Heart right ventricle (tissue), 16 donors: ENCODE data around the gene TIRAP. TPM values are rescaled to one million over a fixed set of nuclear protein-coding genes. Genes with fewer than 3 reads are reported as not detected.

ENCODE experiments used
- ATAC-seq, 8 donors: fragments of 200-7000 bp; cut with Tn5 transposase; one replicate each; pipeline ENCODE4 v1.9.1; 2020; ENCODE audit warnings: mild to moderate bottlenecking in 8 of 8, moderate library complexity in 8 of 8, moderate number of reproducible peaks in 1 of 8
- DNase-seq, 2 donors: peaks; one replicate each; pipeline ENCODE4 v3.0.0-alpha.2; 2020
- H3K27ac ChIP-seq, 10 donors: fragments of 200-600 bp; sonication (generic) in 2 of 10; one replicate each; pipeline versions ENCODE4 v1.5.0 to v1.8.0; 2020 to 2022; ENCODE audit warnings: mild to moderate bottlenecking in 3 of 10
- H3K27me3 ChIP-seq, 7 donors: fragments of 200-600 bp; one replicate each; pipeline ENCODE4 v1.8.0; 2021 to 2022; ENCODE audit warnings: mild to moderate bottlenecking in 2 of 7
- H3K36me3 ChIP-seq, 9 donors: fragments of 200-600 bp; sonication (generic) in 1 of 9; one replicate each; pipeline versions ENCODE4 v1.5.0 to v1.8.0; 2020 to 2022; ENCODE audit warnings: mild to moderate bottlenecking in 2 of 9
- H3K4me1 ChIP-seq, 9 donors: fragments of 200-600 bp; sonication (generic) in 1 of 9; one replicate each; pipeline versions ENCODE4 v1.5.0 to v1.8.0; 2020 to 2022; ENCODE audit warnings: mild to moderate bottlenecking in 4 of 9
- H3K4me3 ChIP-seq, 10 donors: fragments of 200-600 bp; sonication (generic) in 2 of 10; one replicate each; pipeline versions ENCODE4 v1.5.0 to v1.8.0; 2020 to 2022; ENCODE audit warnings: mild to moderate bottlenecking in 7 of 10, moderate library complexity in 2 of 10
- H3K9me3 ChIP-seq, 11 donors: fragments of 200-600 bp in 10 of 11; sonication (generic) in 2 of 11; one replicate each; pipeline versions ENCODE4 v1.5.0 to v1.8.0; 2013 to 2022; ENCODE audit warnings: mild to moderate bottlenecking in 2 of 11, control low read depth in 1 of 11, moderate library complexity in 1 of 11
- WGBS, 2 donors: extraction: QIAGEN DNeasy Blood & Tissue Kit; methylation state at CpG; one replicate each; pipeline ENCODE4 v1.1.7; 2013; ENCODE audit warnings: inconsistent platforms in 1 of 2; 5-methylcytosine and 5-hydroxymethylcytosine counted together
- intact Hi-C, 10 donors: fragments of 100-400 bp; cut with DNase I; formaldehyde crosslinking; loops; one replicate each; pipeline versions ENCODE4 v1.11.1 to v1.14.2; 2022
- polyA plus RNA-seq, 2 donors: library from polyadenylated mRNA; stranded (reverse); fragments of 200-250 nt; gene quantifications; one replicate each; pipeline ENCODE4 v1.2.3, GENCODE V29; 2013
- total RNA-seq, 10 donors: library from RNA; stranded (reverse); fragmentation: NEBNext Ultra II Directional in 3 of 10; extraction: Animal tissue kit (Norgen Biotek cat#: 25700) in 3 of 10; gene quantifications; one replicate each; pipeline versions ENCODE4 v1.2.1 to v1.2.4, GENCODE V29; 2021 to 2023
- TF ChIP-seq, protein P1 (sequence below), 9 donors: fragments of 200-600 bp; sonication (generic) in 2 of 9; IDR thresholded peaks; one replicate each; pipeline versions ENCODE4 v1.5.0 to v1.8.0; 2021 to 2022; ENCODE audit warnings: antibody characterized with exemption in 9 of 9, mild to moderate bottlenecking in 5 of 9, moderate library complexity in 1 of 9
- donor health status: Arrhythmogenic right ventricular cardiomyopathy.
- donor health status: ischemic (EF 13 %, LVEDD 7.1; RV severe dilation, severe dysfunction).
- donor health status: healthy with polysubstance abuse.
- donor health status: DM: no; HTN: yes; CAD: no.
- donor health status: DM: no; HTN: no; CAD: no.
- donor health status: ischemic (EF 25% LVEDD 6.9; RV normal size, moderate dysfunction).
- donor health status: ischemic (EF 25% LVEDD 5.7; RV mildly dilated, moderate dysfunction).
- donor health status: healthy.
- donor health status: DM: yes; HTN: yes; CAD: no.
- donor health status: Ischemic cardiomyopathy.
- donor health status: ischemic (EF 35%, LVEDD 5.7; RV mildly dilated, moderate dysfunction).
- donor health status: nonischemic (EF 11% LVEDD 7.7; RV severe dilation, severe dysfunction).
- donor health status: DM: yes; HTN: yes; CAD: no.
- donor health status: PGD.
- donor health status: ischemic (EF 29% LVEDD 5.4; RV normal size, mild dysfunction).
- donor health status: nonischemic (EF 23%, LVEDD 6.1; RV moderate dilation, normal function).

The TIRAP gene
- total and polyA plus RNA-seq, 12 donors: 3.1 to 10.1 (median 7.8) TPM

DNA sequence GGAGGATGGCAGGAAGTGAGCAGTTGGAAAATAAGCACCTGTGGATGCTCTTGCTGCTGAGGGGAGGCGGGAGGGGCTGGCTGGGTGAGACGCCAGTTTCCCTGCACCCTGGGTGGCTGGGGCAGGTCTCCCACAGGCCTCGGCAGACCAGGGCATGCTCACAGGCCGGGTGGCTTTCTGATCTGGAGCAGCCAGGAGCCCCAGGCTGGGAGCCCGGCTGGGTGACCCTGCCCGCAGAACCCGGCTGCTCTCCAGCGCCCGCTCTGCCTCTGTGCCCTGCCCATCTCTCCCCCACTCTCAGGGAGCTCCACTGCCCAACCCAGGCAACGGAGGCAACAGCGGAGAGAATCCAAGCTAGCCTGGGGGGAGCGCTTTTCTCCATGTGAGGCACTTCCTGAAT, 45.6 kb downstream of the TIRAP start:
- TF ChIP-seq, protein P1, sequence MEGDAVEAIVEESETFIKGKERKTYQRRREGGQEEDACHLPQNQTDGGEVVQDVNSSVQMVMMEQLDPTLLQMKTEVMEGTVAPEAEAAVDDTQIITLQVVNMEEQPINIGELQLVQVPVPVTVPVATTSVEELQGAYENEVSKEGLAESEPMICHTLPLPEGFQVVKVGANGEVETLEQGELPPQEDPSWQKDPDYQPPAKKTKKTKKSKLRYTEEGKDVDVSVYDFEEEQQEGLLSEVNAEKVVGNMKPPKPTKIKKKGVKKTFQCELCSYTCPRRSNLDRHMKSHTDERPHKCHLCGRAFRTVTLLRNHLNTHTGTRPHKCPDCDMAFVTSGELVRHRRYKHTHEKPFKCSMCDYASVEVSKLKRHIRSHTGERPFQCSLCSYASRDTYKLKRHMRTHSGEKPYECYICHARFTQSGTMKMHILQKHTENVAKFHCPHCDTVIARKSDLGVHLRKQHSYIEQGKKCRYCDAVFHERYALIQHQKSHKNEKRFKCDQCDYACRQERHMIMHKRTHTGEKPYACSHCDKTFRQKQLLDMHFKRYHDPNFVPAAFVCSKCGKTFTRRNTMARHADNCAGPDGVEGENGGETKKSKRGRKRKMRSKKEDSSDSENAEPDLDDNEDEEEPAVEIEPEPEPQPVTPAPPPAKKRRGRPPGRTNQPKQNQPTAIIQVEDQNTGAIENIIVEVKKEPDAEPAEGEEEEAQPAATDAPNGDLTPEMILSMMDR (IDR thresholded peaks at IDR 0.05): no peak
- Histone ChIP-seq H3K27ac (no peak overlapping the region), H3K36me3 (peaks cover 0 to 20% (median 0%) of the 10 kb centered on the region in 9 donors), H3K9me3 (no peaks in the 10 kb centered on the region), H3K4me1 (peaks cover 0 to 17% (median 12%) of the 10 kb centered on the region in 9 donors), H3K4me3 (no peak overlapping the region), H3K27me3 (no peaks in the 10 kb centered on the region)
- 96% methylated on average over 12 of the region's 12 CpGs for WGBS, 2 donors
- no peak for ATAC-seq
- intact Hi-C loops: no loop called here
- no peak for DNase-seq

DNA sequence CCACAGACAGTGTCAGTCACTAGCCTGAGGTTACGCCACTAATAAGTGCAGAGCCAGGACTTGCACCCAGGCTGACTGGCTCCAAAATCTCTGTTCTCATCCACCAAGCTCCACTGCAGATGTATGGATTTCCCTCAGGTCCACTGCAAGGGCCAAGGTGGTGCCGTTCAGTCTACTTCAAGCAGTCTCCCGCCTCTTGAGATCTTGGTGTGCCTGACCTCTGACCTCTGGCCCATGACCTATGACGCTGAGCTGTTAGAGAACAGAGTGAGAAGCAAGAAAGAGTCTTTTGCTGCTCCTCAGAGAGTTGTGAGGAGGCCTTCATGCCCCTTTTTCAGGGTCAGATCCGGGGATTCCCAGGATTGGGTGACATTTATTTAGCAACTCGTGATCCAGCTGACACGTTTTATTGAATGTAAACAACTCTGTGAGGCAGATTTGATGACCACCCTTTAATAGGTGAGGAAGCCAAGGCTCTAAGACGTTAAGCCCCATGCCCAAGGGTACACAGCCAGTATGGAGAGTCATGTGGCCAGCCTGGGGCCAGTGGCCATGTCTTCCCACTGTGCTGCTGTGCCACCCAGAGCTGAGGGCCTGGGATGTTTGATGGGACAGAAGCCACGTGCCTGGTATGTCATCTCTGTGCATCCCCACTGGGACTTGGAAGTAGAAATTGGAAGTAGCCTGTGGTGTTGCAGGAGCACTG, 46.2 kb downstream of the TIRAP start:
- Histone ChIP-seq H3K4me3 (no peak overlapping the region), H3K36me3 (peaks cover 0 to 19% (median 0%) of the 10 kb centered on the region in 9 donors), H3K9me3 (no peaks in the 10 kb centered on the region), H3K4me1 (peaks cover 0 to 17% (median 12%) of the 10 kb centered on the region in 9 donors), H3K27ac (no peak overlapping the region), H3K27me3 (no peaks in the 10 kb centered on the region)
- intact Hi-C loops: no loop called here
- 79 to 83% methylated on average over 9 of the region's 9 CpGs for WGBS, 2 donors
- ATAC-seq: no peak
- no peak for DNase-seq
- TF ChIP-seq, protein P1 (IDR thresholded peaks at IDR 0.05): no peak

DNA sequence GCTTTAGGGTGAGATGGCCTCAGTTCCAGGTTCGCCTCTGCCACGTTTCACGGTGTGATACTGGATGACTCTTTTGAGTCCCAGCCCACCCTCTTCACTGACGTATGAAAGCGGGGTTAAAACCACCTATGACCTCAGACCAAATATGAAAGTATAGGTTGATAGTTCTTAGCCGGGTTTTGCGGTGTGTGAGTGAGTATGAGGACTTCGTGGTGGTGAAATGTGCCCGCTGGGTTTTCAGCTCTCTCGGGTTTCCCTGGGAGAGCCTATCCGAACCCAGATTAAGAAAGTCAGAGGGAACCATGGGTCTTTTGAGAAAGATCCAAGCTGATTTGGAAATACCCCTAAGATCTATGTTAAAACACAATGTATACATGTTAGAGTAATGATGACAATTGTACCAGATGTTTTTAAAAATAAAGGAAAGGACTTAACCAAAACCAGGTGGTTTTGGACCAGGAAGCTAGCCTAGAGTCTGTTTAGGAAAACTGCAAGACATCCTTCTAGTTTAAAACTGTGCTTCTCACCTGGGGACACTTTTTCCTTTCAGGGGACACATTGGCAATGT, 46.8 kb downstream of the TIRAP start:
- intact Hi-C loops: no loop called here
- H3K27ac ChIP-seq: no peak overlapping the region
- no peaks in the 10 kb centered on the region for H3K9me3 ChIP-seq
- peaks cover 0 to 19% (median 15%) of the 10 kb centered on the region in 9 donors for H3K4me1 ChIP-seq
- ATAC-seq (no peak), DNase-seq (no peak)
- no peaks in the 10 kb centered on the region for H3K27me3 ChIP-seq
- peaks cover 0 to 19% (median 0%) of the 10 kb centered on the region in 9 donors for H3K36me3 ChIP-seq
- TF ChIP-seq, protein P1 (IDR thresholded peaks at IDR 0.05): no peak
- 93 to 95% methylated on average over 11 of the region's 11 CpGs for WGBS, 2 donors
- H3K4me3 ChIP-seq: no peak overlapping the region

DNA sequence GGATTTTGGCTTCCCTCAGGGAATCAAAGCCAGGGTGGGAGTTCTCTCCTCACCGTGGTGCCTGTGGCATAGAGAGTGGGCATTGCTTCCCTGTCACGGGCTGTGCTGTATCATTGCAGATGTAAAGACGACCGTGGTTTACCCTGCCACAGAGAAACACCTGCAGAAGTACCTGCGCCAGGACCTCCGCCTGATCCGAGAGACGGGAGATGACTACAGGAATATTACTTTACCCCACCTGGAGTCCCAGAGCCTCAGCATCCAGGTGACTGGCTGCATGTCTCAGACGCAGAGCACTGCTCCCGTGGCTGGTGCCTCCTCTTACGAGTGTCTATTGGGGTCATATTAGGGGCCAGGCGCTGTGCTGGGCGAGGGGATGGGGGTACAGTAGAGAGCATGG, 48.4 kb downstream of the TIRAP start:
- Histone ChIP-seq H3K36me3 (peaks cover 0 to 24% (median 0%) of the 10 kb centered on the region in 9 donors), H3K27me3 (no peaks in the 10 kb centered on the region), H3K27ac (no peak overlapping the region), H3K4me3 (no peak overlapping the region), H3K4me1 (peaks cover 4 to 34% (median 30%) of the 10 kb centered on the region in 9 donors), H3K9me3 (no peaks in the 10 kb centered on the region)
- intact Hi-C loops: no loop called here
- TF ChIP-seq, protein P1 (IDR thresholded peaks at IDR 0.05): no peak
- ATAC-seq: no peak
- 97 to 100% methylated on average over 13 of the region's 13 CpGs for WGBS, 2 donors
- no peak for DNase-seq
